GM12891 (cell line): ENCODE data around the gene FARS2.

Experiments used
- POLR2A ChIP-seq: IDR thresholded peaks from 2 replicates; pipeline ENCODE4 v1.6.1; 2011; ENCODE audit warnings: low read depth, low read length, control low read depth
- POLR2AphosphoS5 ChIP-seq: IDR thresholded peaks from 2 replicates; pipeline ENCODE4 v1.6.1; 2011; ENCODE audit warnings: low read depth, low read length, control low read depth
- POU2F2 ChIP-seq: IDR thresholded peaks from 2 replicates; pipeline ENCODE4 v1.6.1; 2011; ENCODE audit warnings: low read depth, mild to moderate bottlenecking, control low read depth, low read length, moderate library complexity
- SPI1 ChIP-seq: IDR thresholded peaks from 2 replicates; pipeline ENCODE4 v1.6.1; 2011; ENCODE audit warnings: low read depth, low read length, control low read depth

GRCh38 chr6:5425267-5425666 is 164.0 kb downstream of the FARS2 start:
- TF ChIP-seq POU2F2 (no peak), POLR2A (no peak), POLR2AphosphoS5 (no peak), SPI1 (no peak)
